Measurements from ENCODE around the gene STAMBPL1. TPM values are rescaled to one million over a fixed set of nuclear protein-coding genes. Genes with fewer than 3 reads are reported as not detected.
A peak's percentile ranks its signal among the peaks of the same experiment; 100 is the strongest.
"Not testable (repeated sequence)": the region's sequence is repeated elsewhere in the genome, so short reads cannot be mapped to it uniquely, and the experiment has no call there.

Gene STAMBPL1
- polyA plus RNA-seq, 1 experiment: 23.1 TPM

- POLR2A ChIA-PET: no interaction called here
- CTCF ChIA-PET: interaction anchor here (0.8 to 19.2 kb wide), 4 partner anchors 36 to 380 kb away, joined by 3 to 512 read pairs (median 5); no protein-coding TSS in a partner anchor
- DNase-seq (ENCODE audit: low read depth): no peak
- Histone ChIP-seq H3K27me3 (ENCODE audit: control insufficient read depth, insufficient read depth, low read length) (no peaks in the 10 kb centered on the region), H3K36me3 (ENCODE audit: control insufficient read depth, insufficient read depth, low read length) (no peaks in the 10 kb centered on the region), H3K4me3 (ENCODE audit: low read depth, low read length) (no peak overlapping the region)
- TF ChIP-seq CTCF (IDR thresholded peaks at IDR 0.05; ENCODE audit: insufficient read depth, low read depth, low read length): no peak
These were observed 46.3 kb upstream of the STAMBPL1 start for GRCh38 chr10:88833723-88834122.

GRCh38 chr10:88835096-88835909 is 44.7 kb upstream of the STAMBPL1 start:
- DNase-seq (ENCODE audit: low read depth): peak; percentile 41
- CTCF ChIA-PET: interaction anchor here (0.6 to 19.2 kb wide), 42 partner anchors 9 to 383 kb away, joined by 3 to 512 read pairs (median 5); partner anchors contain the start of genes FAS and STAMBPL1
- H3K4me3 ChIP-seq (ENCODE audit: low read depth, low read length): no peak overlapping the region
- POLR2A ChIA-PET: no interaction called here
- no peaks in the 10 kb centered on the region for H3K27me3 ChIP-seq (ENCODE audit: control insufficient read depth, insufficient read depth, low read length)
- TF ChIP-seq CTCF (IDR thresholded peaks at IDR 0.05; ENCODE audit: insufficient read depth, low read depth, low read length): peak; percentile 84
- H3K36me3 ChIP-seq (ENCODE audit: control insufficient read depth, insufficient read depth, low read length): no peaks in the 10 kb centered on the region

- TF ChIP-seq CTCF (IDR thresholded peaks at IDR 0.05; ENCODE audit: insufficient read depth, low read depth, low read length): no peak
- POLR2A ChIA-PET: interaction anchor here (0.6 kb wide), 1 partner anchor 95 kb away, joined by 3 read pairs; no protein-coding TSS in a partner anchor
- Histone ChIP-seq H3K36me3 (ENCODE audit: control insufficient read depth, insufficient read depth, low read length) (no peaks in the 10 kb centered on the region), H3K27me3 (ENCODE audit: control insufficient read depth, insufficient read depth, low read length) (no peaks in the 10 kb centered on the region), H3K4me3 (ENCODE audit: low read depth, low read length) (no peak overlapping the region)
- CTCF ChIA-PET: interaction anchor here (0.7 to 19.2 kb wide), 39 partner anchors 9 to 382 kb away, joined by 3 to 512 read pairs (median 5); partner anchors contain the start of genes FAS and STAMBPL1
- DNase-seq (ENCODE audit: low read depth): no peak
These were observed 44.2 kb upstream of the STAMBPL1 start for GRCh38 chr10:88835910-88836221.

GRCh38 chr10:88837632-88838031 is 42.4 kb upstream of the STAMBPL1 start:
- H3K27me3 ChIP-seq (ENCODE audit: control insufficient read depth, insufficient read depth, low read length); H3K36me3 ChIP-seq (ENCODE audit: control insufficient read depth, insufficient read depth, low read length); H3K4me3 ChIP-seq (ENCODE audit: low read depth, low read length); DNase-seq (ENCODE audit: low read depth): not testable (repeated sequence)
- POLR2A ChIA-PET: interaction anchor here (0.8 kb wide), 1 partner anchor 11 kb away, joined by 3 read pairs; no protein-coding TSS in a partner anchor
- CTCF ChIA-PET: interaction anchor here (1.0 to 19.2 kb wide), 12 partner anchors 11 to 381 kb away, joined by 3 to 512 read pairs (median 8); partner anchors contain the start of gene RNLS

GRCh38 chr10:88838766-88839350 is 41.2 kb upstream of the STAMBPL1 start:
- ChIA-PET POLR2A (no interaction called here), CTCF (interaction anchor here (2.0 to 19.2 kb wide), 2 partner anchors 92 to 148 kb away, joined by 5 to 512 read pairs; no protein-coding TSS in a partner anchor)
- no peak overlapping the region for H3K4me3 ChIP-seq (ENCODE audit: low read depth, low read length)
- TF ChIP-seq CTCF (IDR thresholded peaks at IDR 0.05; ENCODE audit: insufficient read depth, low read depth, low read length): no peak
- no peaks in the 10 kb centered on the region for H3K27me3 ChIP-seq (ENCODE audit: control insufficient read depth, insufficient read depth, low read length)
- DNase-seq (ENCODE audit: low read depth): no peak
- H3K36me3 ChIP-seq (ENCODE audit: control insufficient read depth, insufficient read depth, low read length): no peaks in the 10 kb centered on the region

Data from BJ (cell line).